ENCODE results near the gene TCEA2. TPM values are rescaled to one million over a fixed set of nuclear protein-coding genes. Genes with fewer than 3 reads are reported as not detected.

TCEA2 gene
- total and polyA plus RNA-seq, 7 experiments from 2014 or later = 22.2 to 73.2 (median 36.4) TPM

GRCh38 chr20:64100946-64101688 is 38.1 kb downstream of the TCEA2 start:
- ATAC-seq (no peak), DNase-seq (peak in 2 of 9 donors; percentile 2 to 4)
- Mint-ChIP-seq H3K27ac (peak overlapping the region in 1 of 9 donors; percentile 52), H3K4me3 (peak overlapping the region in 9 of 10 donors; percentile 2 to 73 (median 45)), H3K36me3 (peaks cover 0 to 6% (median 5%) of the 10 kb centered on the region in 5 donors), H3K4me1 (peaks cover 7 to 22% (median 10%) of the 10 kb centered on the region in 7 donors), H3K9me3 (peaks cover 0 to 5% (median 0%) of the 10 kb centered on the region in 11 donors), H3K27me3 (peaks cover 4 to 23% (median 10%) of the 10 kb centered on the region in 5 donors)
- intact Hi-C loops (cut with micrococcal nuclease) = no loop called here
- Histone ChIP-seq H3K4me3 (ENCODE audit: low read length) (no peak overlapping the region), H3K4me1 (ENCODE audit: control insufficient read depth in 2 of 2, insufficient read depth in 2 of 2, low read length in 2 of 2) (peaks cover 10 to 13% of the 10 kb centered on the region in 2 donors), H3K36me3 (ENCODE audit: control insufficient read depth in 2 of 3, insufficient read depth in 3 of 3, low read length in 3 of 3) (no peaks in the 10 kb centered on the region), H3K27me3 (ENCODE audit: control insufficient read depth in 2 of 2, insufficient read depth in 2 of 2, low read length in 2 of 2) (peaks cover 0 to 4% of the 10 kb centered on the region in 2 donors), H3K27ac (ENCODE audit: low read depth, low read length) (no peak overlapping the region), H3K9me3 (ENCODE audit: control insufficient read depth in 2 of 3, low read length in 3 of 3) (no peaks in the 10 kb centered on the region)
- ChIA-PET CTCF (interaction anchor here (0.6 kb wide), 1 partner anchor 58 kb away, joined by 3 read pairs; no protein-coding TSS in a partner anchor), POLR2A (interaction anchor here (0.9 kb wide), 1 partner anchor 37 kb away, joined by 5 read pairs; no protein-coding TSS in a partner anchor)

- H3K4me3 Mint-ChIP-seq = peak overlapping the region in 9 of 10 donors; percentile 2 to 73 (median 48)
- ATAC-seq (peak; percentile 87), DNase-seq (peak in 8 of 9 donors; percentile 44 to 84 (median 66))
- Histone ChIP-seq H3K36me3 (ENCODE audit: control insufficient read depth in 2 of 3, insufficient read depth in 3 of 3, low read length in 3 of 3) (no peaks in the 10 kb centered on the region), H3K27me3 (ENCODE audit: control insufficient read depth in 2 of 2, insufficient read depth in 2 of 2, low read length in 2 of 2) (peaks cover 0 to 4% of the 10 kb centered on the region in 2 donors), H3K4me3 (ENCODE audit: low read length) (peak overlapping the region; percentile 24), H3K27ac (ENCODE audit: low read depth, low read length) (no peak overlapping the region), H3K9me3 (ENCODE audit: control insufficient read depth in 2 of 3, low read length in 3 of 3) (no peaks in the 10 kb centered on the region), H3K4me1 (ENCODE audit: control insufficient read depth in 2 of 2, insufficient read depth in 2 of 2, low read length in 2 of 2) (peaks cover 10 to 13% of the 10 kb centered on the region in 2 donors)
- H3K27ac Mint-ChIP-seq = no peak overlapping the region
- peaks cover 4 to 23% (median 10%) of the 10 kb centered on the region in 5 donors for H3K27me3 Mint-ChIP-seq
- peaks cover 0 to 1% (median under 1%) of the 10 kb centered on the region in 5 donors for H3K36me3 Mint-ChIP-seq
- no peaks in the 10 kb centered on the region for H3K9me3 Mint-ChIP-seq
- intact Hi-C loops (cut with micrococcal nuclease) = loop anchor here in 1 of 2 donors (1.0 to 2.0 kb wide), 2 partner anchors 18 to 19 kb away; no protein-coding TSS in a partner anchor
- ChIA-PET POLR2A (interaction anchor here (0.9 kb wide), 1 partner anchor 38 kb away, joined by 5 read pairs; no protein-coding TSS in a partner anchor), CTCF (interaction anchor here (0.6 kb wide), 2 partner anchors 24 to 59 kb away, joined by 3 to 5 read pairs; no protein-coding TSS in a partner anchor)
- H3K4me1 Mint-ChIP-seq = peaks cover 7 to 22% (median 10%) of the 10 kb centered on the region in 7 donors
Observed at GRCh38 chr20:64101731-64102621, 39.0 kb downstream of the TCEA2 start.

- ChIA-PET CTCF (interaction anchor here (0.6 kb wide), 1 partner anchor 25 kb away, joined by 5 read pairs; no protein-coding TSS in a partner anchor), POLR2A (no interaction called here)
- Mint-ChIP-seq H3K4me1 (peaks cover 8 to 22% (median 10%) of the 10 kb centered on the region in 7 donors), H3K9me3 (no peaks in the 10 kb centered on the region), H3K27me3 (peaks cover 4 to 24% (median 10%) of the 10 kb centered on the region in 5 donors), H3K4me3 (peak overlapping the region in 9 of 10 donors; percentile 23 to 77 (median 69)), H3K27ac (no peak overlapping the region), H3K36me3 (no peaks in the 10 kb centered on the region)
- Histone ChIP-seq H3K27me3 (ENCODE audit: control insufficient read depth in 2 of 2, insufficient read depth in 2 of 2, low read length in 2 of 2) (peaks cover 0 to 4% of the 10 kb centered on the region in 2 donors), H3K4me3 (ENCODE audit: low read length) (no peak overlapping the region), H3K4me1 (ENCODE audit: control insufficient read depth in 2 of 2, insufficient read depth in 2 of 2, low read length in 2 of 2) (peaks cover 10 to 13% of the 10 kb centered on the region in 2 donors), H3K9me3 (ENCODE audit: control insufficient read depth in 2 of 3, low read length in 3 of 3) (no peaks in the 10 kb centered on the region), H3K27ac (ENCODE audit: low read depth, low read length) (no peak overlapping the region), H3K36me3 (ENCODE audit: control insufficient read depth in 2 of 3, insufficient read depth in 3 of 3, low read length in 3 of 3) (no peaks in the 10 kb centered on the region)
- peak in 3 of 9 donors; percentile 5 to 20 (median 6) for DNase-seq
- ATAC-seq = no peak
- intact Hi-C loops (cut with micrococcal nuclease) = loop anchor here in 1 of 2 donors (1.0 to 2.0 kb wide), 2 partner anchors 18 to 20 kb away; no protein-coding TSS in a partner anchor
Observed at GRCh38 chr20:64102647-64103354, 39.8 kb downstream of the TCEA2 start.

- no peaks in the 10 kb centered on the region for H3K9me3 ChIP-seq (ENCODE audit: control insufficient read depth in 2 of 3, low read length in 3 of 3)
- peak overlapping the region in 4 of 10 donors; percentile 9 to 73 (median 29) for H3K4me3 Mint-ChIP-seq
- peaks cover 10 to 13% of the 10 kb centered on the region in 2 donors for H3K4me1 ChIP-seq (ENCODE audit: control insufficient read depth in 2 of 2, insufficient read depth in 2 of 2, low read length in 2 of 2)
- peaks cover 4 to 28% (median 10%) of the 10 kb centered on the region in 5 donors for H3K27me3 Mint-ChIP-seq
- CTCF ChIA-PET = no interaction called here
- no peaks in the 10 kb centered on the region for H3K36me3 Mint-ChIP-seq
- peaks cover 8 to 22% (median 11%) of the 10 kb centered on the region in 7 donors for H3K4me1 Mint-ChIP-seq
- H3K9me3 Mint-ChIP-seq = no peaks in the 10 kb centered on the region
- no peak overlapping the region for H3K27ac Mint-ChIP-seq
- no peak overlapping the region for H3K27ac ChIP-seq (ENCODE audit: low read depth, low read length)
- H3K4me3 ChIP-seq (ENCODE audit: low read length) = no peak overlapping the region
- ATAC-seq = no peak
- peaks cover 0 to 4% of the 10 kb centered on the region in 2 donors for H3K27me3 ChIP-seq (ENCODE audit: control insufficient read depth in 2 of 2, insufficient read depth in 2 of 2, low read length in 2 of 2)
- POLR2A ChIA-PET = no interaction called here
- intact Hi-C loops (cut with micrococcal nuclease) = loop anchor here in 1 of 2 donors (2.0 kb wide), 1 partner anchor 21 kb away; no protein-coding TSS in a partner anchor
- peak in 3 of 9 donors; percentile 4 to 12 (median 6) for DNase-seq
- H3K36me3 ChIP-seq (ENCODE audit: control insufficient read depth in 2 of 3, insufficient read depth in 3 of 3, low read length in 3 of 3) = no peaks in the 10 kb centered on the region
Observed at GRCh38 chr20:64103871-64104666, 41.1 kb downstream of the TCEA2 start.

- Mint-ChIP-seq H3K36me3 (no peaks in the 10 kb centered on the region), H3K9me3 (no peaks in the 10 kb centered on the region), H3K4me3 (no peak overlapping the region), H3K27me3 (peaks cover 4 to 28% (median 10%) of the 10 kb centered on the region in 5 donors), H3K27ac (no peak overlapping the region), H3K4me1 (peaks cover 8 to 22% (median 11%) of the 10 kb centered on the region in 7 donors)
- POLR2A ChIA-PET = no interaction called here
- Histone ChIP-seq H3K27ac (ENCODE audit: low read depth, low read length) (no peak overlapping the region), H3K4me3 (ENCODE audit: low read length) (no peak overlapping the region), H3K36me3 (ENCODE audit: control insufficient read depth in 2 of 3, insufficient read depth in 3 of 3, low read length in 3 of 3) (no peaks in the 10 kb centered on the region), H3K4me1 (ENCODE audit: control insufficient read depth in 2 of 2, insufficient read depth in 2 of 2, low read length in 2 of 2) (peaks cover 6 to 13% of the 10 kb centered on the region in 2 donors), H3K9me3 (ENCODE audit: control insufficient read depth in 2 of 3, low read length in 3 of 3) (no peaks in the 10 kb centered on the region), H3K27me3 (ENCODE audit: control insufficient read depth in 2 of 2, insufficient read depth in 2 of 2, low read length in 2 of 2) (peaks cover 0 to 4% of the 10 kb centered on the region in 2 donors)
- DNase-seq (peak in 2 of 9 donors; percentile 5 to 6), ATAC-seq (no peak)
- CTCF ChIA-PET = no interaction called here
- intact Hi-C loops (cut with micrococcal nuclease) = no loop called here
Observed at GRCh38 chr20:64104667-64105451, 41.9 kb downstream of the TCEA2 start.
